Panc1 (cell line): ENCODE data around the gene FNIP2. TPM values are rescaled to one million over a fixed set of nuclear protein-coding genes. Genes with fewer than 3 reads are reported as not detected.
"Not testable (repeated sequence)": the region's sequence is repeated elsewhere in the genome, so short reads cannot be mapped to it uniquely, and the experiment has no call there.

Source experiments
- ATAC-seq: fragments of 200-7000 bp; cut with Tn5 transposase; 2 replicates; pipeline ENCODE4 v1.9.1; 2020; ENCODE audit warnings: mild to moderate bottlenecking, moderate library complexity
- BruUV-seq: library from RNA; stranded (reverse); fragments of 400-500 nt; replicated peaks from 2 replicates; lab custom pipeline; 2021; lab: Mats Ljungman, UMichigan
- CTCF ChIA-PET: fragments of 300-600 bp; sonication (Branson Sonifier 250); formaldehyde crosslinking; loops from one replicate; lab custom pipeline; 2022; ENCODE audit warnings: antibody characterized with exemption; lab: Charles Lee
- POLR2A ChIA-PET: fragments of 300-600 bp; sonication (Branson Sonifier 250); formaldehyde crosslinking; loops from one replicate; lab custom pipeline; 2022; ENCODE audit warnings: antibody characterized with exemption; lab: Charles Lee
- DNase-seq: peaks from one replicate; pipeline ENCODE4 v3.0.0-alpha.2; 2010; ENCODE audit warnings: low read depth, low spot score
- H3K27ac ChIP-seq: 2 replicates; pipeline ENCODE4 v1.5.1; 2011; ENCODE audit warnings: mild to moderate bottlenecking, low read length, inconsistent platforms
- H3K27me3 ChIP-seq: fragments of 200-500 bp; sonication (Bioruptor generic); 2 replicates; pipeline ENCODE4 v1.6.0; 2014; ENCODE audit warnings: low read length, inconsistent platforms; ENCODE audit not compliant: control insufficient read depth, insufficient read depth
- H3K36me3 ChIP-seq: fragments of 200-500 bp; sonication (Bioruptor generic); 2 replicates; pipeline ENCODE4 v1.5.1; 2014; ENCODE audit warnings: inconsistent platforms, mild to moderate bottlenecking, low read length, moderate library complexity; ENCODE audit not compliant: control insufficient read depth, insufficient read depth
- H3K4me1 ChIP-seq: 2 replicates; pipeline ENCODE4 v1.5.1; 2011; ENCODE audit warnings: inconsistent platforms, mild to moderate bottlenecking, low read length, moderate library complexity; ENCODE audit not compliant: control insufficient read depth, insufficient read depth
- H3K4me3 ChIP-seq, 2 experiments: 2 replicates each; pipeline ENCODE4 v1.5.1; 2011 to 2012; ENCODE audit warnings: low read depth in 2 of 2, low read length in 2 of 2, mild to moderate bottlenecking in 2 of 2, inconsistent platforms in 1 of 2, moderate library complexity in 1 of 2
- H3K9me3 ChIP-seq: fragments of 200-500 bp; sonication (Bioruptor generic); 2 replicates; pipeline ENCODE4 v1.5.1; 2014; ENCODE audit warnings: low read depth, mild to moderate bottlenecking, inconsistent platforms, low read length, moderate library complexity; ENCODE audit not compliant: control insufficient read depth, insufficient read depth
- CTCF ChIP-seq: fragments of 450-650 bp; IDR thresholded peaks from 2 replicates; pipeline ENCODE4 v1.5.1; 2017; ENCODE audit warnings: mild to moderate bottlenecking
- POLR2AphosphoS5 ChIP-seq: IDR thresholded peaks from 2 replicates; pipeline ENCODE4 v1.6.1; 2012; ENCODE audit warnings: mild to moderate bottlenecking, low read depth, low read length, moderate library complexity
- REST ChIP-seq, 2 experiments: IDR thresholded peaks; 2 replicates each; pipeline ENCODE4 v1.6.1; 2011 to 2012; ENCODE audit warnings: low read depth in 2 of 2, control low read depth in 1 of 2, low read length in 1 of 2, mild to moderate bottlenecking in 1 of 2, moderate library complexity in 1 of 2; ENCODE audit not compliant: insufficient read depth in 1 of 2
- SIN3A ChIP-seq: IDR thresholded peaks from 2 replicates; pipeline ENCODE4 v1.6.1; 2012; ENCODE audit warnings: low read depth, mild to moderate bottlenecking, low read length, moderate library complexity, borderline replicate concordance; ENCODE audit not compliant: insufficient read depth
- TCF7L2 ChIP-seq: IDR thresholded peaks from 2 replicates; pipeline ENCODE4 v1.6.1; 2011; ENCODE audit warnings: mild to moderate bottlenecking, low read depth, low read length, inconsistent platforms
- in situ Hi-C: cut with HindIII; loops from 2 replicates; pipeline ENCODE4 v1.10.0; 2016; ENCODE audit warnings: low sequenced_read_pairs, low pct_unique_long_range_greater_than_20kb
- intact Hi-C: fragments of 100-400 bp; cut with micrococcal nuclease; formaldehyde crosslinking; loops from one replicate; pipeline ENCODE4 v1.10.0; 2022; ENCODE audit not compliant: unreplicated experiment
- total RNA-seq: library from RNA; stranded (reverse); gene quantifications from one replicate; pipeline ENCODE4 v1.2.1, GENCODE V29; 2021; ENCODE audit not compliant: unreplicated experiment

The FNIP2 gene
- total RNA-seq, 1 experiment from 2014 or later, result 17.7 TPM

GRCh38 chr4:158914218-158914617 lies 145.4 kb downstream of the FNIP2 start:
- BruUV-seq, result no TSS peak
- intact Hi-C loops, result no loop called here
- Histone ChIP-seq H3K27me3 (no peaks in the 10 kb centered on the region), H3K36me3 (no peaks in the 10 kb centered on the region), H3K9me3 (no peaks in the 10 kb centered on the region), H3K27ac (no peak overlapping the region), H3K4me1 (no peaks in the 10 kb centered on the region), H3K4me3 (no peak overlapping the region)
- CTCF ChIA-PET, result no interaction called here
- DNase-seq (no peak), ATAC-seq (no peak)
- in situ Hi-C loops, result no loop called here
- no peak for TF ChIP-seq SIN3A
- TF ChIP-seq REST (IDR thresholded peaks at IDR 0.05; ENCODE audit: insufficient read depth in 1 of 2, low read depth in 2 of 2, low read length in 1 of 2), result no peak
- no peak for TF ChIP-seq POLR2AphosphoS5
- TF ChIP-seq CTCF, result no peak
- POLR2A ChIA-PET, result no interaction called here

- DNase-seq (no peak), ATAC-seq (no peak)
- H3K36me3 ChIP-seq, result no peaks in the 10 kb centered on the region
- in situ Hi-C loops, result no loop called here
- H3K4me3 ChIP-seq, result no peak overlapping the region
- no peak for TF ChIP-seq CTCF
- TF ChIP-seq TCF7L2, result no peak
- no peak for TF ChIP-seq POLR2AphosphoS5
- TF ChIP-seq REST (IDR thresholded peaks at IDR 0.05; ENCODE audit: insufficient read depth in 1 of 2, low read depth in 2 of 2, low read length in 1 of 2), result no peak
- no peak for TF ChIP-seq SIN3A
- POLR2A ChIA-PET, result no interaction called here
- H3K9me3 ChIP-seq, result no peaks in the 10 kb centered on the region
- no peaks in the 10 kb centered on the region for H3K4me1 ChIP-seq
- intact Hi-C loops, result no loop called here
- no peak overlapping the region for H3K27ac ChIP-seq
- BruUV-seq, result no TSS peak
- no peaks in the 10 kb centered on the region for H3K27me3 ChIP-seq
- CTCF ChIA-PET, result no interaction called here
These were observed 146.9 kb downstream of the FNIP2 start for GRCh38 chr4:158915683-158916241.

GRCh38 chr4:158920452-158920996 lies 151.7 kb downstream of the FNIP2 start:
- CTCF ChIA-PET, H3K36me3 ChIP-seq, ATAC-seq, H3K27ac ChIP-seq, H3K27me3 ChIP-seq, H3K4me1 ChIP-seq, intact Hi-C loops, POLR2A ChIA-PET, BruUV-seq, H3K4me3 ChIP-seq, DNase-seq, H3K9me3 ChIP-seq, in situ Hi-C loops: not testable (repeated sequence)
